ENCODE results near the gene KDM4B. TPM values are rescaled to one million over a fixed set of nuclear protein-coding genes. Genes with fewer than 3 reads are reported as not detected.

The KDM4B gene
- total RNA-seq, 1 experiment from 2014 or later, result 29.2 TPM

DNA sequence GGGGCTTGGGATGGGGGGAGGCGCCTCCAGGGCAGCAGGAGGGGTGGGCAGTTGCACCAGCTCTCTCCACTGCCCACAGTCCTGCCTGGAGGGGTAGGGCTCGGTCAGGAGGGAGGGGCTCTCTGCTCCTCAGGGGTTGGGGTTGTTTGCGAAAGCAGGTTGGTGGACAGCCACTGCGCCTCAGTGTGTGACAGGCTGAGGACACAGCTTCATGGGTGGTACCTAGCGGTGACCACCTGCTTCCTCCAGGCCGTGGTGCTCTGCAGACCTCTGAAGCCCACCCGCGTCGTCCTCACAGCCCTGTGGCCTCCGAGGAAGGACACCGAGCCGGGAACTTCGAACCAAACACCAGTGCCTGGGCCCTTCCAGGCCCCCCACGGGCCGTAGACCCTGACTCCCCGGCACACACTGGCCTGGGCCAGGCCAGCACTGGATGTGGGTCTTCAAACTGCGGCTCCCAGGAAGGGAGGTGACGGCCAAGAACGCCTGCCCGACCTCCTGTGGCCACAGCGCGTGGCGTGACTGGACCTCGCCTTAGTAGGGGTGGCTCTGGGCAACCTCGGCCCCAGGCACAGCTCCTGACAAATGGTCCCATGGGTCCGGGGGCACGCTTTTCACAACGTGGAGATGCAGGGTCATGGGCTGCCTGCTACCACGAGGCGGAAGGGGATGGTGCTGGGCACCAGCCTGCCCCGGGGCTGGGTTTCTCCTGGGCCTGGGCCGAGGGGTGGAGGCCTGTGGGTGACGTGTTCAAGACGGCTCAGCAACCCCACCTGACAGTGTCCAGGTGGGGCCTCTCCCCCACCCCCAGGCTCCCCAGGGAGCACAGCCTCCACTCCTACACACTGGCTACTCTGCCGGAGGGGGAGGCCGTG, 173.2 kb downstream of the KDM4B start:
- DNase-seq (ENCODE audit: low read depth), result no peak
- in situ Hi-C loops (cut with HindIII; ENCODE audit: low pct_unique_long_range_greater_than_20kb, low sequenced_read_pairs), result no loop called here

DNA sequence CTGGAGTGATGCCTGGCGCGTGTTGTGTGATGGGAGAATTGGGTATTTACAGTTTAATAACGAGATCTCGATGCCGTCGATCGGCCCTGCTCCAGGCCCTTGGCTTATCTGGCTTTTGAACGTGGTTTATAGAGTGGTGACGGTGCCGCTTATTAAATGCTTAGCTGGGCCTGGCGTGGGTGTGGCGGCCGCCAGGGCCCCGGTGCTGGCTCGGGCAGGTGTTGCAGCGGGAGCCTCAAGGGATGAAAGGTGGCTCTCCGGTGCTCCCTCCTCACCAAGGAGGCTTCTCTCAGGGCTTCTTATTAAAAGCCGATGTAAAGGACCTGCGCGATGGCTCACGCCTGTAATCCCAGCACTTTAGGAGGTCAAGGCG, 173.8 kb downstream of the KDM4B start:
- in situ Hi-C loops (cut with HindIII; ENCODE audit: low pct_unique_long_range_greater_than_20kb, low sequenced_read_pairs), result no loop called here
- DNase-seq (ENCODE audit: low read depth), result no peak

DNA sequence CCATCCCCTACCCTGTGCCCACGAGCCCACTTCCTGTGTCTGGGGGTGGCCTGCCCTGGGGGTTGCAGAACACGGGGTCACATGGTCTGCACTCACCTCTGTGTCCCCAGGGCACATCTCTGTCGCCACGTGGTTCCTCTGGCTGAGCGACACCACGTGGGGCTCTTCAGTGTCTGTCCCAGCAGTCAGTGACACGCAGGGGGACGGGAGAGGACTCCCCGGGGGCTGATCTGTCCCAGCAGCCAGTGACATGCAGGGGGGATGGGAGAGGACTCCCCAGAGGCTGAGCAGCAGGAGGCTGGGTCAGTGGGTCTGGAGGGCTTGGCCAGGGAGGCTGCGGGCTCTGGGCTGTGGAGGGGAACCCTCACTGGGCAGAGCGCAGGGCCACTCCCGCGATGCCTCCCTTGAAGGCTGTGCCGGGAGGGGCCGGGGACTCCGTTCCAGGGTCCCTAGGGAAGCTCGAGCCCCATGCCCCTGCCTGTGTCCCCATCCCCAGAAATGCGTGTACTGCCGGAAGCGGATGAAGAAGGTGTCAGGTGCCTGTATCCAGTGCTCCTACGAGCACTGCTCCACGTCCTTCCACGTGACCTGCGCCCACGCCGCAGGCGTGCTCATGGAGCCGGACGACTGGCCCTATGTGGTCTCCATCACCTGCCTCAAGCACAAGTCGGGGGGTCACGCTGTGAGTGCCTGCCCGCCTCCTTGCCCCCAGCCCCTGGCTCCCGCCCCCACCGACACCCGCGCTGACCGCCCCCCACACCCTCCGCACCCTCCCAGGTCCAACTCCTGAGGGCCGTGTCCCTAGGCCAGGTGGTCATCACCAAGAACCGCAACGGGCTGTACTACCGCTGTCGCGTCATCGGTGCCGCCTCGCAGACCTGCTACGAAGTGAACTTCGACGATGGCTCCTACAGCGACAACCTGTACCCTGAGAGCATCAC, 174.8 kb downstream of the KDM4B start:
- in situ Hi-C loops (cut with HindIII; ENCODE audit: low pct_unique_long_range_greater_than_20kb, low sequenced_read_pairs), result no loop called here
- no peak for DNase-seq (ENCODE audit: low read depth)

DNA sequence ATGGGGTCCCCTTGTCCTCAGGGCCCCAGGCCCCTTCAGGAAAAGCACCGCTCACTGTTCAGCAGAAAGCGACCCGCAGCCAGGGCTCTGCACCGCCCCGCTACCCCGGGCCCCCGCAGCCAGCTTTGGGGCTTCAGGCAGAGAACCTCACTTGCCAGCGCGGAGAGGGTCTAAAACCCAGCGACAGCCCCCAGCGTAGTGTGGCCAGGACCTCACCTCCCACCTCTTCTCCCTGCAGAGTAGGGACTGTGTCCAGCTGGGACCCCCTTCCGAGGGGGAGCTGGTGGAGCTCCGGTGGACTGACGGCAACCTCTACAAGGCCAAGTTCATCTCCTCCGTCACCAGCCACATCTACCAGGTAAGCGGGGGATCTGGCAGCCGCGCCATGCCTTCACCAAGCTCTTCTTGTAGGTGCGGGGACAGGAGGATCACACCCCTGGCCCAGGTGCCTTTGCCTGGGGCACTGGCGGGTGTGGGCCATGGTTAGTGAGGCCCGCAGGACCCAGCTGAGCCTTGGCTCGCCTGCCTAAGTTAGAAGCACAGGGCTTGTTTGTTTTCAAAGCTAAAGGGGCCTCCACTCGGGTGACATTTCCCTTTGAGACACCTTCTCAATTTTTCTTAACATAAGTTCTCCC, 175.7 kb downstream of the KDM4B start:
- no peak for DNase-seq (ENCODE audit: low read depth)
- in situ Hi-C loops (cut with HindIII; ENCODE audit: low pct_unique_long_range_greater_than_20kb, low sequenced_read_pairs), result no loop called here

DNA sequence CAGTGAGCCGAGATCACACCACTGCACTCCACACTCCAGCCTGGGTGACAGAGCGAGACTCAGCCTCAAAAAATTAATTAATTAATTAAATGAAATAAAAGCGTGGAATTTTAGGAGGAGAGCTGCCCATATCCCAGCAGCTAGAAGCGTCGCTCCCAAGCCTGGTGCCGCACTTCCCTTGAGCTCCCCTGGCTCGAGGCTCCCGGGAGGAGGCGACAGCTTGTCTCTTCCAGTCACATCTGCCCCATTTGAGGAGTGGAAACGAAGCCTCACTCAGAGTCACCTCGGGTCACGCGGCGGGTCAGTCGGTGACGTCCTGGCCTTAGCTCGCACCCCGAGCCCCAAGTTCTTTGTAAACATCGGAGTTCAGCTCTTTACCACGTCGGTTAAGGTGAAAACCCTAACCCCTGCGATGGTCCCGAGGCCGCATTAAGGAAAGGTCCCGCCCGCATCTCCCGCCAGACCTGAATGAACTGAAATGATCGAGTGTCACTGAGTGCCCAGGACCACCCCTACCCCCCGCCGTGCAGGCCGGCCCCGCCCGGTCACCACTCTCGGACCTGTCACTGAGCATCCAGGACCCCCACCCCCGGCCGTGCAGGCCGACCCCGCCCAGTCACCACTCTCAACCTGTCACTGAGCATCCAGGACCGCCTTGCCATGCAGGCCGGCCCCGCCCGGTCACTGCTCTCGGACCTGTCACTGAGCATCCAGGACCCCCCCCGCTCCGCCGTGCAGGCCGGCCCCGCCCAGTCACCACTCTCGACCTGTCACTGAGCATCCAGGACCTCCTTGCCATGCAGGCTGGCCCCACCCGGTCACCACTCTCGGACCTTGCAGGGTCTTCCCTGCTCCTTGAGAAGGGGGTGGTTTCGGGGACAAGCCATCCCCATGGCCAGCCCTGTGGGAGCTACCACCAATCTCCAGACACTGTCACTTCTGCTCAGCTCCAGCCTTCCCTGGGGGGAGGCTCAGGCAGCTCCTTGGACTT, 176.9 kb downstream of the KDM4B start:
- no peak for DNase-seq (ENCODE audit: low read depth)
- in situ Hi-C loops (cut with HindIII; ENCODE audit: low pct_unique_long_range_greater_than_20kb, low sequenced_read_pairs), result no loop called here

DNA sequence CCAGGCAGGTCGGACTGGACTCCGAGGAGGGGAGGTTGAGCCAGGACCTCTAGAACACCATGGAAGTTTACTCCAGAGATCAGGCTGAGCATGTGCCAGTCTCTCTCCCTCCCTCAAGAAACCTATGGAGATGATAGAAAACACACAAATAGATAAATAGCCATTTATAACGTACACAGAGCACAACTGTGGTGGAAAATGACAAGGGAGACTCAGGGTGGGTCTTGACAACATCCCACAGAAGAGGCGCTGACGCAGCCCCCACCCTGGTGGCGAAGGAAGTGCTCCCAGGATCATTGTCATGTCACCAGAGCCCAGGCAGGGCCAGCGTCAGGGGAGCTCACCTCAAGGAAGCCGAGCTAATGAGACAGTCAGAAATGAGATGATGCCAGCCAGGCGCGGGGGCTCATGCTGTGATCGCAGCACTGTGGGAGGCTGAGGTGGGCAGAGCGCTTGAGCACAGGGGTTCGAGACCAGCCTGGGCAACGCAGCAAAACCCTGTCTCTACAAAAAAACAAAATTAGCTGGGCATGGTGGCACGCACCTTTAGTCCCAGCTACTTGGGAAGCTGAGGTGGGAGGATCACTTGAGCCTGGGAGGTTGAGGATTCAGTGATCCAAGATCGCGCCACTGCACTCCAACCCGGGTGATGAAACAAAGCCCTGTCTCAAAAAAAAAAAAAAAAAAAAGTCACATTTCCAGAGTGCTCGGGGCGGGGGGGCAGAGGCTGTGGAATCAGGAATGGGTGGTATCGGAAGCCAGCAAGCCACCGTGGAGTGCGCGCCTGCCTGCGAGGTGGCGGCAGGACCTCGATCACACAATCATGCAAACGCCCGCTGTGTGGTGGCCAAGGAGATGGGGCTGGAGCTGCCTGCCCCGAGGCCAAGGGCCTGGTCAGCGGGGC, 178.4 kb downstream of the KDM4B start:
- DNase-seq (ENCODE audit: low read depth), result no peak
- in situ Hi-C loops (cut with HindIII; ENCODE audit: low pct_unique_long_range_greater_than_20kb, low sequenced_read_pairs), result no loop called here

DNA sequence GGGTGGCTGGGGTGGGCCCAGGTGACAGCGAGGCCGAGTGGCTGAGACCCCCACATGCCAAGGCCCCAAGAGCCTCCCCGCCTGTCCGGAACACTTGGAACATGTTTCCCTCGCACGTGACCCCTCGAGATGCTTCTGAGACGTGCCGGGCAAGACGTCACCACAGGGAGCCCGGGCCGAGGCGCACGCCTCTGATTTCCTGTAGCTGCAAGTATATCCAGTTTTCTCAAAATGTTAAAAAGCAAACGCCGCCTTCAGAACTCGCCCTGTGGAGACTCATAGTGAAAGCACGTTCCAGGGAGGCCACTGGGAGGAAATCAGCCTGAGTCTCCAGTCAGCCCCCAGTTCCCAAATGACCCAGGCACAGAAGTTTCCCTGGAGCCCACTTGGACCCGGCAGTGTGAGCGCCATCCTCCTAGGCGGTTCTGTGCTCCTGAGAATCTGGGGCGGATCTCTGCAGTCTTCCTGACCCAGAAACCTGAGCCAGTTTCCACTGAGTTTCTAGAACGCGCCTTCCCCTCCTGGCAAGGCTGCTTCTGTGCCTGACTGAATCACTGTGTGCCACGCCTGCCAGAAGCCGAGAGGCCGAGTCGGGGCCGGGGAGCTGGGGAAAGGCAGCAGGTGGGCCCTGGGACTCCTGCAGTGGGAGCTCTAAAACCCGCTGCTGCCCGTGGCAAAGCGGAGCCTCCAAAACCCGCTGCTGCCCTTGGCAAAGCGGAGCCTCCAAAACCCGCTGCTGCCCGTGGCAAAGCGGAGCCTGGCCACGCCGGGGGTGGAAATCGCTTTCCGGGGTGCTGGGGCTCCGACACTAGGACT, 179.3 kb downstream of the KDM4B start:
- in situ Hi-C loops (cut with HindIII; ENCODE audit: low pct_unique_long_range_greater_than_20kb, low sequenced_read_pairs), result no loop called here
- no peak for DNase-seq (ENCODE audit: low read depth)

DNA sequence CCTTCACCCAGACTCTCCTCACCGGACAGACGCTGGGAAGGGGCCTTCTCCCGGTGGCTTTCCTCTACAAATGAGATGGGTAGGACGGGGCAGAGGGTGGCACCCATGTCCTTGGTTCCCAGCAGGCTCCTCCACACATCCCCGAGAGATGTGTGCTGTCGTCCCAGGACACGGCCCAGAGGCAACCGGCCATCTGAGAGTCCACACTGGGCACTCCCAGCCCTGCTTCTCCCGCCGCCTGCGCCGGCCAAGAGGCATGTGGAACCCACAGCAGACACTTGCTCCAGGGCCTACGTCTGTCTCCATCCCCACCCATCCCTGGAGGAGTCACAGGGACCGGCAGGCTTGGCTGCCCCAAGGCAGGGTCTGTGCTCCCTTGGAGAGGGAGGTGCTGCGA, 179.9 kb downstream of the KDM4B start:
- no peak for DNase-seq (ENCODE audit: low read depth)
- in situ Hi-C loops (cut with HindIII; ENCODE audit: low pct_unique_long_range_greater_than_20kb, low sequenced_read_pairs), result no loop called here

DNA sequence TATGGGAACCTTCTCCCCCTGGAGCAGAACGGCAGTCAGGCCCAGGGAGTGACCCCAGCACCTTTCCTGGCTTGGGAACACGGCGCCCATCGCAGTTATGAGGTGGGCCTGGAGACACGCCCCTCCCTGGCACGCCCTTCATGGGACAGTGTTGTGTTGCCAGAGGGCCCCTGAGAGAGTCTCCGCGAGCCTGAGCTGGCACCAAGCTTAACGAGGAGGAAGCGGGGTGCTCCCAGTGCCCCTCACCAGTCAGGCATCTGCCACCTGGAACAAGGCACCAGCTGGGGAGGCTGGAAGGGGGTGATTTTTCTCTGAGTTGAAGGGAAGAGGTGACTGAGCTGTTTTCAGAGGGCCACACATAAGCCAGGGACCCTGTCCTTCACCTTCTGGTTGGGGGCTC, 180.6 kb downstream of the KDM4B start:
- in situ Hi-C loops (cut with HindIII; ENCODE audit: low pct_unique_long_range_greater_than_20kb, low sequenced_read_pairs), result no loop called here
- no peak for DNase-seq (ENCODE audit: low read depth)

DNA sequence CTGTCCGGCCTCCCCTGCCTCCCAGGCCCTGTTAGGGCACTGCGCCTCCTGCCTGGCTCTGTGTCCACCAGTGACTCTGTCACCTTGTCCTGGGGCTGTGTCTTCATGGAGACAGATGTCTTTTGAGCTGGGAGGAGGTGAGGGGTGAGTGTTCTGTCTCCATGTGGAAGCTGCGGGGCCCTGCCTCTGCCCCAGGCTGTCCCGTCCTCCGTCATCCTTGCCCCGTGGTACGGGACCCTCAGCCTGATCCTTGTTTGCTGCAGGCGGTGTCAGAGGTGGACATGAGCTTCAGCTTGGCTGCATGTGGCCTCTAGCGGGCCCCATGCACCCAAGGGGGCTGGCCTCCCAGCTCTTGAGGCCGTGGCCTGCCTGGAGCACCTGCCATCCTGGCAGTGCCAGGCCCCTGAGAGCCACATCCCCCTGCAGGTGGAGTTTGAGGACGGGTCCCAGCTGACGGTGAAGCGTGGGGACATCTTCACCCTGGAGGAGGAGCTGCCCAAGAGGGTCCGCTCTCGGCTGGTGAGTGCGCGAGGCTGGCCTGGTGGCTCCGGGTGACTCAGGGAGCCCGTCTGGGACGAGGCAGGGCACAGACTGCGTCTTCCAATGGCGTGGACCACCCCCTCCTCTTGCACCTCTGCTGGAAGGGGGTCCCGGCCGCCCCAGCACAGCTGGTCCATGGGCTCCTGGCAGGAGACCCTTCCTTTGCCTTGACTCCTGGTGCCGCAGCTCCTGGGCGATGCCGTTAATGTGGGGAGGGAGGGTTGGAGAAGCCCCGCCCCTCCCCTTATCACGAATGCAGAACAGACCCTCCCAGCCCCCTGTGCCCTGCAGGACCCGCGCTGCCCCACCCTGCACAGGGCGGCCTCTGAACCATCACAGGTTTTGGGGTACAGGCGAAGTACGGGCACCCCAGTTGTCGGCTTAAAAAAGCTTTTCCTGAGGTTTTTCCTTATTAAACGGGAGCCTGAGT, 181.3 kb downstream of the KDM4B start:
- no peak for DNase-seq (ENCODE audit: low read depth)
- in situ Hi-C loops (cut with HindIII; ENCODE audit: low pct_unique_long_range_greater_than_20kb, low sequenced_read_pairs), result no loop called here

DNA sequence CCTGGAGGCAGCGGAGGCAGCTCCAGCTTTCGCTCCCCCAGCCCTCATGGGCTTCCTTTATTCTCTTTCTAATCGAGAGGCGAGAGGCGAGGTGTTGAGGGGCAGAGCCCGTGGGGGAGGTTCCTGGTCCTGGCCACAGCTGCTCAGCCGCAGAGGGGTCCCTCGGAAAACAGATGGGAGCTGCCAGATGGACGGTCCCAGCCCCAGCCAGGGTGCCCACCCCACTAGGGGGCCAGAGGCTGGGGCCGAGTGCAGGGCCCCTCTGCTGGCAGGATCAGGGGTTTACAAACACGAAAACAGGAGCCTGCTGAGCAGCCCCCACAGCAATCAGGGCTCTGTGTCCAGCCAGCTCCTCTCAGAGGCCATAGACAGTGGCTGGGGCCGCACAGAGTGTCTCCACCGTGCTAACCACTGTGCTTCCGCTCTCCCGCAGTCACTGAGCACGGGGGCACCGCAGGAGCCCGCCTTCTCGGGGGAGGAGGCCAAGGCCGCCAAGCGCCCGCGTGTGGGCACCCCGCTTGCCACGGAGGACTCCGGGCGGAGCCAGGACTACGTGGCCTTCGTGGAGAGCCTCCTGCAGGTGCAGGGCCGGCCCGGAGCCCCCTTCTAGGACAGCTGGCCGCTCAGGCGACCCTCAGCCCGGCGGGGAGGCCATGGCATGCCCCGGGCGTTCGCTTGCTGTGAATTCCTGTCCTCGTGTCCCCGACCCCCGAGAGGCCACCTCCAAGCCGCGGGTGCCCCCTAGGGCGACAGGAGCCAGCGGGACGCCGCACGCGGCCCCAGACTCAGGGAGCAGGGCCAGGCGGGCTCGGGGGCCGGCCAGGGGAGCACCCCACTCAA, 182.2 kb downstream of the KDM4B start:
- in situ Hi-C loops (cut with HindIII; ENCODE audit: low pct_unique_long_range_greater_than_20kb, low sequenced_read_pairs), result no loop called here
- no peak for DNase-seq (ENCODE audit: low read depth)

DNA sequence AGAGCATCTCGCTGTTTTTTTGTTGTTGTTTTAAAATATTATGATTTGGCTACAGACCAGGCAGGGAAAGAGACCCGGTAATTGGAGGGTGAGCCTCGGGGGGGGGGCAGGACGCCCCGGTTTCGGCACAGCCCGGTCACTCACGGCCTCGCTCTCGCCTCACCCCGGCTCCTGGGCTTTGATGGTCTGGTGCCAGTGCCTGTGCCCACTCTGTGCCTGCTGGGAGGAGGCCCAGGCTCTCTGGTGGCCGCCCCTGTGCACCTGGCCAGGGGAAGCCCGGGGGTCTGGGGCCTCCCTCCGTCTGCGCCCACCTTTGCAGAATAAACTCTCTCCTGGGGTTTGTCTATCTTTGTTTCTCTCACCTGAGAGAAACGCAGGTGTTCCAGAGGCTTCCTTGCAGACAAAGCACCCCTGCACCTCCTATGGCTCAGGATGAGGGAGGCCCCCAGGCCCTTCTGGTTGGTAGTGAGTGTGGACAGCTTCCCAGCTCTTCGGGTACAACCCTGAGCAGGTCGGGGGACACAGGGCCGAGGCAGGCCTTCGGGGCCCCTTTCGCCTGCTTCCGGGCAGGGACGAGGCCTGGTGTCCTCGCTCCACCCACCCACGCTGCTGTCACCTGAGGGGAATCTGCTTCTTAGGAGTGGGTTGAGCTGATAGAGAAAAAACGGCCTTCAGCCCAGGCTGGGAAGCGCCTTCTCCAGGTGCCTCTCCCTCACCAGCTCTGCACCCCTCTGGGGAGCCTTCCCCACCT, 183.3 kb downstream of the KDM4B start:
- DNase-seq (ENCODE audit: low read depth), result no peak
- in situ Hi-C loops (cut with HindIII; ENCODE audit: low pct_unique_long_range_greater_than_20kb, low sequenced_read_pairs), result no loop called here

DNA sequence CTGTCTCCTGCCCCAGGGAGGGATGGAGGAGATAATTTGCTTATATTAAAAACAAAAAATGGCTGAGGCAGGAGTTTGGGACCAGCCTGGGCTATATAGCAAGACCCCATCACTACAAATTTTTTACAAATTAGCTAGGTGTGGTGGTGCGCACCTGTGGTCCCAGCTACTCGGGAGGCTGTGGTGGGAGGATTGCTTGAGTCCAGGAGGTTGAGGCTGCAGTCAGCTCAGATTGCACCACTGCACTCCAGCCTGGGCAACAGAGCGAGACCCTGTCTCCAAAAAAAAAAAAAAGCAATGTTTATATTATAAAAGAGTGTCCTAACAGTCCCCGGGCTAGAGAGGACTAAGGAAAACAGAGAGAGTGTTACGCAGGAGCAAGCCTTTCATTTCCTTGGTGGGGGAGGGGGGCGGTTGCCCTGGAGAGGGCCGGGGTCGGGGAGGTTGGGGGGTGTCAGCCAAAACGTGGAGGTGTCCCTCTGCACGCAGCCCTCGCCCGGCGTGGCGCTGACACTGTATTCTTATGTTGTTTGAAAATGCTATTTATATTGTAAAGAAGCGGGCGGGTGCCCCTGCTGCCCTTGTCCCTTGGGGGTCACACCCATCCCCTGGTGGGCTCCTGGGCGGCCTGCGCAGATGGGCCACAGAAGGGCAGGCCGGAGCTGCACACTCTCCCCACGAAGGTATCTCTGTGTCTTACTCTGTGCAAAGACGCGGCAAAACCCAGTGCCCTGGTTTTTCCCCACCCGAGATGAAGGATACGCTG, 184.0 kb downstream of the KDM4B start:
- in situ Hi-C loops (cut with HindIII; ENCODE audit: low pct_unique_long_range_greater_than_20kb, low sequenced_read_pairs), result no loop called here
- DNase-seq (ENCODE audit: low read depth), result no peak

All from Caki2 (cell line).